Measurements from ENCODE around the gene DSCAML1. TPM values are rescaled to one million over a fixed set of nuclear protein-coding genes. Genes with fewer than 3 reads are reported as not detected.

The DSCAML1 gene
- total RNA-seq, 1 experiment from 2014 or later = 0.15 TPM

- H3K18ac ChIP-seq (ENCODE audit: insufficient read length, low read depth, low read length) = peak overlapping the region; percentile 16
- H4K20me1 ChIP-seq (ENCODE audit: control insufficient read depth, insufficient read depth, insufficient read length) = no peaks in the 10 kb centered on the region
- H3K79me1 ChIP-seq (ENCODE audit: insufficient read depth, low read depth, low read length, poor library complexity, severe bottlenecking) = no peaks in the 10 kb centered on the region
- no peak overlapping the region for H3K9ac ChIP-seq (ENCODE audit: extremely low read depth, insufficient read length, low read length)
- WGBS (ENCODE audit: extremely low coverage, insufficient read length, low lambda C conversion rate) = no CpG with 5 or more reads among the region's 9 CpGs
- H3K4me3 Mint-ChIP-seq = no peak overlapping the region
- H3K27me3 Mint-ChIP-seq (ENCODE audit: low read depth) = peaks cover 3% of the 10 kb centered on the region
- H2AFZ ChIP-seq (ENCODE audit: low read length) = no peak overlapping the region
- peaks cover 7 to 24% of the 10 kb centered on the region in 2 experiments for H3K4me1 Mint-ChIP-seq
- DNase-seq = no peak
- H3K4me1 ChIP-seq (ENCODE audit: insufficient read depth, low read length) = no peaks in the 10 kb centered on the region; the same call in 1 of the 2 replicates
- no peak overlapping the region for H4K8ac ChIP-seq (replicated peaks; ENCODE audit: insufficient read length, low read depth, low read length)
- no peaks in the 10 kb centered on the region for H3K79me2 ChIP-seq (ENCODE audit: insufficient read depth, low read length)
- no peaks in the 10 kb centered on the region for H3K27me3 ChIP-seq (ENCODE audit: insufficient read depth, low read length)
- H3K23ac ChIP-seq (ENCODE audit: insufficient read length, low read depth, low read length) = no peak overlapping the region
- H2BK20ac ChIP-seq (ENCODE audit: low read depth, low read length, poor library complexity, severe bottlenecking) = no peak overlapping the region
- no peak overlapping the region for H4K91ac ChIP-seq (ENCODE audit: insufficient read length, low read depth, low read length)
- H2BK120ac ChIP-seq (ENCODE audit: low read depth, low read length, poor library complexity, severe bottlenecking) = no peak overlapping the region
- H3K9me3 Mint-ChIP-seq = no peaks in the 10 kb centered on the region; a peak in 1 of 5 replicates
- H3K27ac Mint-ChIP-seq = peak overlapping the region in 1 of 3 experiments; percentile 62; a peak in 2 of 7 replicates
- H3K9me3 ChIP-seq (ENCODE audit: control insufficient read depth, low read depth, low read length) = no peaks in the 10 kb centered on the region
- no peak overlapping the region for H3K14ac ChIP-seq (ENCODE audit: insufficient read depth, low read length)
- no peak overlapping the region for H2BK15ac ChIP-seq (ENCODE audit: low read depth, low read length)
- no peak overlapping the region for H2AK5ac ChIP-seq (ENCODE audit: insufficient read length, low read length)
- H4K5ac ChIP-seq (ENCODE audit: insufficient read length, low read depth, low read length) = no peak overlapping the region
- H3K56ac ChIP-seq (ENCODE audit: insufficient read length, low read depth, low read length) = no peak overlapping the region
- no peak overlapping the region for H3T11ph ChIP-seq (ENCODE audit: low read length)
- H3K27ac ChIP-seq (ENCODE audit: insufficient read length, low read depth, low read length) = no peak overlapping the region
- TF ChIP-seq CTCF (conservative IDR thresholded peaks at IDR 0.05) = no peak
- no peaks in the 10 kb centered on the region for H3K23me2 ChIP-seq (ENCODE audit: insufficient read length, low read depth, low read length, poor library complexity, severe bottlenecking)
- H2BK12ac ChIP-seq (ENCODE audit: insufficient read length, low read depth, low read length) = no peak overlapping the region
- no peak overlapping the region for H3K4ac ChIP-seq (ENCODE audit: low read depth, low read length)
- H3K36me3 Mint-ChIP-seq (ENCODE audit: insufficient read depth in 1 of 3, low read depth in 3 of 3) = no peaks in the 10 kb centered on the region
- no peak overlapping the region for H2BK5ac ChIP-seq (ENCODE audit: insufficient read length, low read length)
- no peak overlapping the region for H3K4me2 ChIP-seq (ENCODE audit: insufficient read depth, insufficient read length, low read length)
These were observed 277.8 kb downstream of the DSCAML1 start for GRCh38 chr11:117519170-117519569.

Measured in H9 (cell line).